Stomach (tissue), 9 donors: ENCODE results near the gene NCF4. TPM values are rescaled to one million over a fixed set of nuclear protein-coding genes. Genes with fewer than 3 reads are reported as not detected.

Experiments
- DNase-seq, 2 donors: peaks; one replicate each; pipeline versions ENCODE4 v3.0.0 to v3.0.0-alpha.2; 2013 to 2019
- H3K27ac ChIP-seq, 5 donors: fragments of 200-600 bp in 4 of 5; sonication (generic) in 4 of 5; one replicate each; pipeline ENCODE4 v1.5.1; 2013 to 2019; ENCODE audit warnings: mild to moderate bottlenecking in 1 of 5, moderate library complexity in 1 of 5
- H3K27me3 ChIP-seq, 3 donors: fragments of 200-600 bp; sonication (generic); one replicate each; pipeline ENCODE4 v1.5.1; 2017 to 2019; ENCODE audit warnings: mixed run types in 1 of 3
- H3K36me3 ChIP-seq, 4 donors: fragments of 200-600 bp; sonication (generic); 1 replicate in 3 of 4; 2 replicates in 1 of 4; pipeline ENCODE4 v1.5.1; 2016 to 2019
- H3K4me1 ChIP-seq, 4 donors: fragments of 200-600 bp; sonication (generic); one replicate each; pipeline ENCODE4 v1.5.1; 2016 to 2019
- H3K4me3 ChIP-seq, 4 donors: fragments of 200-600 bp; sonication (generic) in 3 of 4; one replicate each; pipeline ENCODE4 v1.5.1; 2016 to 2019; ENCODE audit warnings: mild to moderate bottlenecking in 1 of 4
- H3K9me3 ChIP-seq, 4 donors: fragments of 200-600 bp; sonication (generic); one replicate each; pipeline ENCODE4 v1.5.1; 2016 to 2019
- CTCF ChIP-seq, 7 experiments: fragments of 450-650 bp in 4 of 7; fragments of 200-600 bp in 3 of 7; sonication (generic) in 3 of 7; IDR thresholded peaks; one replicate each; pipeline ENCODE4 v1.5.1; 2016 to 2019; ENCODE audit warnings: antibody characterized with exemption in 7 of 7, control low read depth in 2 of 7, mild to moderate bottlenecking in 1 of 7
- EP300 ChIP-seq: sonication (generic); formaldehyde crosslinking; IDR thresholded peaks from one replicate; pipeline ENCODE4 v1.6.1; 2017; ENCODE audit warnings: antibody characterized with exemption
- POLR2A ChIP-seq, 4 donors: fragments of 450-650 bp; IDR thresholded peaks; one replicate each; pipeline ENCODE4 v1.6.1; 2016; ENCODE audit warnings: antibody characterized with exemption in 4 of 4, control low read depth in 2 of 4, mild to moderate bottlenecking in 1 of 4, moderate library complexity in 1 of 4
- POLR2AphosphoS5 ChIP-seq, 3 donors: sonication (generic); formaldehyde crosslinking; IDR thresholded peaks; one replicate each; pipeline ENCODE4 v1.6.1; 2016; ENCODE audit warnings: antibody characterized with exemption in 3 of 3
- WGBS, 5 donors: extraction: QIAGEN DNeasy Blood & Tissue Kit in 3 of 5; methylation state at CpG; one replicate each; pipeline versions ENCODE4 v1.1.5 to v1.1.7; 2013 to 2018; 5-methylcytosine and 5-hydroxymethylcytosine counted together
- intact Hi-C: fragments of 100-400 bp; cut with DNase I; formaldehyde crosslinking; loops from one replicate; pipeline ENCODE4 v1.15.1; 2023; ENCODE audit warnings: low total_unique reads
- polyA plus RNA-seq, 3 donors: library from polyadenylated mRNA; stranded (reverse); fragments of 200-250 nt; gene quantifications; one replicate each; pipeline ENCODE4 v1.2.3, GENCODE V29; 2013
- total RNA-seq, 5 donors: library from RNA; depleted of rRNA; stranded (reverse); fragments of >200 nt; gene quantifications; one replicate each; pipeline versions ENCODE4 v1.1.0 to v1.2.3, GENCODE V29; 2014 to 2016
- donor health status: healthy with polysubstance abuse.
- donor health status: Bipolar disorder and iron deficiency.
- donor health status: healthy.

NCF4 gene
- total and polyA plus RNA-seq, 8 donors, result 5.0 to 32.1 (median 7.3) TPM; not detected in 1

- TF ChIP-seq POLR2AphosphoS5 (IDR thresholded peaks at IDR 0.05), result no peak
- no peak for TF ChIP-seq POLR2A (IDR thresholded peaks at IDR 0.05)
- TF ChIP-seq EP300, result no peak
- no peak for TF ChIP-seq CTCF (IDR thresholded peaks at IDR 0.05)
- peaks cover 0 to 40% (median 11%) of the 10 kb centered on the region in 3 donors for H3K27me3 ChIP-seq
- no peaks in the 10 kb centered on the region for H3K4me1 ChIP-seq
- H3K36me3 ChIP-seq, result no peaks in the 10 kb centered on the region
- H3K9me3 ChIP-seq, result peaks cover 0 to 4% (median 0%) of the 10 kb centered on the region in 4 donors
- intact Hi-C loops, result no loop called here
- no peak overlapping the region for H3K27ac ChIP-seq
- no peak overlapping the region for H3K4me3 ChIP-seq
- DNase-seq, result no peak
These were observed 29.6 kb upstream of the NCF4 start for GRCh38 chr22:36831206-36831605.

GRCh38 chr22:36831717-36832116, 29.1 kb upstream of the NCF4 start:
- Histone ChIP-seq H3K27ac (no peak overlapping the region), H3K4me1 (no peaks in the 10 kb centered on the region), H3K9me3 (peaks cover 0 to 4% (median 0%) of the 10 kb centered on the region in 4 donors), H3K36me3 (no peaks in the 10 kb centered on the region), H3K4me3 (no peak overlapping the region), H3K27me3 (peaks cover 0 to 40% (median 11%) of the 10 kb centered on the region in 3 donors)
- WGBS, 5 donors, result 84 to 93% (median 91%) methylated on average over 3 of the region's 3 CpGs
- no peak for TF ChIP-seq EP300
- TF ChIP-seq POLR2A (IDR thresholded peaks at IDR 0.05), result no peak
- TF ChIP-seq POLR2AphosphoS5 (IDR thresholded peaks at IDR 0.05), result no peak
- TF ChIP-seq CTCF (IDR thresholded peaks at IDR 0.05), result no peak
- no peak for DNase-seq
- intact Hi-C loops, result no loop called here

- WGBS, 5 donors, result 67 to 86% (median 85%) methylated on average over 3 of the region's 3 CpGs
- H3K4me3 ChIP-seq, result no peak overlapping the region
- H3K27ac ChIP-seq, result no peak overlapping the region
- no peak for DNase-seq
- peaks cover 0 to 4% (median 0%) of the 10 kb centered on the region in 4 donors for H3K9me3 ChIP-seq
- H3K4me1 ChIP-seq, result no peaks in the 10 kb centered on the region
- intact Hi-C loops, result no loop called here
- TF ChIP-seq EP300 (no peak), POLR2A (IDR thresholded peaks at IDR 0.05) (no peak), POLR2AphosphoS5 (IDR thresholded peaks at IDR 0.05) (no peak), CTCF (IDR thresholded peaks at IDR 0.05) (no peak)
- H3K27me3 ChIP-seq, result peaks cover 0 to 40% (median 11%) of the 10 kb centered on the region in 3 donors
- no peaks in the 10 kb centered on the region for H3K36me3 ChIP-seq
These were observed 27.7 kb upstream of the NCF4 start for GRCh38 chr22:36833073-36833472.

GRCh38 chr22:36835903-36836302, 24.9 kb upstream of the NCF4 start:
- 62 to 69% (median 66%) methylated on average over 5 of the region's 5 CpGs for WGBS, 5 donors
- no peak for DNase-seq
- TF ChIP-seq CTCF (IDR thresholded peaks at IDR 0.05), result no peak
- no peak for TF ChIP-seq POLR2AphosphoS5 (IDR thresholded peaks at IDR 0.05)
- no peak for TF ChIP-seq EP300
- TF ChIP-seq POLR2A (IDR thresholded peaks at IDR 0.05), result no peak

More at GRCh38 chr22:36835903-36836302, 24.9 kb upstream of the NCF4 start:
- H3K9me3 ChIP-seq, result peaks cover 0 to 4% (median 0%) of the 10 kb centered on the region in 4 donors
- H3K4me1 ChIP-seq, result no peaks in the 10 kb centered on the region
- peaks cover 0 to 35% (median 11%) of the 10 kb centered on the region in 3 donors for H3K27me3 ChIP-seq
- intact Hi-C loops, result no loop called here
- no peaks in the 10 kb centered on the region for H3K36me3 ChIP-seq
- no peak overlapping the region for H3K4me3 ChIP-seq
- H3K27ac ChIP-seq, result no peak overlapping the region
